ENCODE results near the gene COL23A1.

GRCh38 chr5:178469011-178469974 lies 120.9 kb downstream of the COL23A1 start:
- no peak for TF ChIP-seq CTCF (IDR thresholded peaks at IDR 0.05; ENCODE audit: poor library complexity)
- no peak for TF ChIP-seq EZH2 (IDR thresholded peaks at IDR 0.05; ENCODE audit: borderline replicate concordance)
- no peak for TF ChIP-seq EZH2phosphoT487 (IDR thresholded peaks at IDR 0.05; ENCODE audit: low read depth, severe bottlenecking, unreplicated experiment)

Data from hepatocyte (in vitro differentiated cells).